Kidney epithelial cell (primary cell): Measurements from ENCODE around the gene QKI. TPM values are rescaled to one million over a fixed set of nuclear protein-coding genes. Genes with fewer than 3 reads are reported as not detected.

ENCODE experiments used
- DNase-seq: peaks from one replicate; pipeline ENCODE4 v3.0.0-alpha.2; 2010; ENCODE audit warnings: low read depth
- H3K27me3 ChIP-seq: 2 replicates; pipeline ENCODE4 v1.6.0; 2011; ENCODE audit warnings: low read length; ENCODE audit not compliant: control insufficient read depth, insufficient read depth
- H3K36me3 ChIP-seq: 2 replicates; pipeline ENCODE4 v1.5.1; 2011; ENCODE audit warnings: low read length; ENCODE audit not compliant: control insufficient read depth, insufficient read depth
- H3K4me3 ChIP-seq: 2 replicates; pipeline ENCODE4 v1.5.1; 2011; ENCODE audit warnings: low read depth, mild to moderate bottlenecking, control low read depth, low read length
- CTCF ChIP-seq: IDR thresholded peaks from 2 replicates; pipeline ENCODE4 v1.5.1; 2011; ENCODE audit warnings: mild to moderate bottlenecking, moderate library complexity, low read length, control low read depth, inconsistent platforms; ENCODE audit not compliant: insufficient read depth, poor library complexity, severe bottlenecking
- total RNA-seq: library from RNA; depleted of rRNA; stranded (reverse); fragments of >200 nt; gene quantifications from 2 replicates; pipeline ENCODE4 v1.2.3, GENCODE V29; 2015

The QKI gene
- total RNA-seq, 1 donor from 2014 or later, result 173 TPM

- no peak for DNase-seq
- Histone ChIP-seq H3K27me3 (no peaks in the 10 kb centered on the region), H3K4me3 (no peak overlapping the region), H3K36me3 (no peaks in the 10 kb centered on the region)
- no peak for TF ChIP-seq CTCF
Observed at GRCh38 chr6:163527291-163527690, 112.8 kb downstream of the QKI start.

DNA sequence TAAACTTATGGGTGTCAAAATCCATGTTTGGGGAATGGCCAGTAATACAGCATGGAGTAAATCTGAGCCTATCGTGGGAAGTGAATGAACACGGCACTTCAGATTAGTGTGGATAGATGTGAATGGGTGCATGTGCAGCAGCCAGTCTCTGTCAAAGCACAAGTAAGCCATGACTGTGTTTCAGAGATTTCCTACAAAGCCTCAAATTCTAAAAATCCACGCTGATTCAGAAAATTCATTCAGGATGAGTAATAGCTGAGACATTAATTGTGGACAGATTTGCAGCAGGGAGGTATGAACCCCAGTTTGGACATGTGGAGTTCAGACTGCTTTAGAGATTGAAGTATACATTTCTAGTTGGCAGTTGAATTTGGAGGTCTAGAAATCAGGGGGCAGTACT, 115.1 kb downstream of the QKI start:
- no peak overlapping the region for H3K4me3 ChIP-seq
- H3K36me3 ChIP-seq, result no peaks in the 10 kb centered on the region
- DNase-seq, result peak; percentile 50
- no peak for TF ChIP-seq CTCF
- no peaks in the 10 kb centered on the region for H3K27me3 ChIP-seq

DNA sequence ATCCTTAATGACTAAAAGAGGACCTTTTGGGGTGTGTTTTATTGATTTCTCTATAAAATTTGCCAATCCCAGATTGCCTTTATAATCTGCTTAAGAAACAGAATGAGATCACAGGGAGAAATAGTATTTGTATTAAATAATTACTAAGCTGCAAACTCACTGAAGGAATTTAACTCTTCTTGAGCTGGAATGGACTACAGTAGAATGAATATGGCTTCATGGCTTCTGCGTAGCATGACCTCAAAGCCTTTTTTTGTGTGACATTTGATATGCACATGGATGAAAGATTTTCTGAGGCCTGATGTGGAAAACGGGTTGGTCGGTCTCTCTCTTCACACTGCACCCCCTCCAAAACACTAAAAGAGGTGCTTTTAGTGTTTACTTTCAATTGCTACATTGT, 115.9 kb downstream of the QKI start:
- Histone ChIP-seq H3K4me3 (no peak overlapping the region), H3K36me3 (no peaks in the 10 kb centered on the region), H3K27me3 (no peaks in the 10 kb centered on the region)
- no peak for DNase-seq
- TF ChIP-seq CTCF, result no peak

- Histone ChIP-seq H3K36me3 (no peaks in the 10 kb centered on the region), H3K27me3 (no peaks in the 10 kb centered on the region), H3K4me3 (no peak overlapping the region)
- no peak for DNase-seq
- no peak for TF ChIP-seq CTCF
Observed at GRCh38 chr6:163531122-163531521, 116.6 kb downstream of the QKI start.

DNA sequence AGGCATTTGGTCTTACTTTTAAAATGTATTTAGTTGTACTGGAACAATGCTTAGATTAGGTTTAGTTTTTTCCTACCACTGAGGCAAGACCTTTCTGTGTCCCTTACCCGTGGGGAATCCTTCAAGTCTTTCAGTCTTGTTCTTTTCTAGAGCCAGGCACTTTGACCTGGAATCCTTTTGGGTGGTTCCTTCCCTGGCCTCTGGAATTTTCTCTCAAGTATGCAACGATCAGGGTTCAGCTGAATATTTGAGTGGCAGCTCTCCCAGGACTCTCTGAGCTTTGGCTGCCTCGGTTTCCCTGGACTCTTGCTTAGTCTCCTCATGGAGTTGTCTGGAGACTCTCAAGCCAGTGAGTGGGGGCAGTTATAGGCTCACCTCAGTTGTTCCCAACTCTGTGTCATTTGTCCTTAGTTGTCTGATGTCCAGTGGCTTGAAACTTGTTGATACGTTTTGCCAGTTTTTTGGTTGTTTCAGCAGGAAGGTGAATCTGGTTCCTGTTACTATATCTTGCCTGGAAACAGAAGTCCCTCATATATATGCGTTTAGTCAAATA, 118.1 kb downstream of the QKI start:
- no peak for DNase-seq
- TF ChIP-seq CTCF, result no peak
- Histone ChIP-seq H3K36me3 (no peaks in the 10 kb centered on the region), H3K4me3 (no peak overlapping the region), H3K27me3 (no peaks in the 10 kb centered on the region)

DNA sequence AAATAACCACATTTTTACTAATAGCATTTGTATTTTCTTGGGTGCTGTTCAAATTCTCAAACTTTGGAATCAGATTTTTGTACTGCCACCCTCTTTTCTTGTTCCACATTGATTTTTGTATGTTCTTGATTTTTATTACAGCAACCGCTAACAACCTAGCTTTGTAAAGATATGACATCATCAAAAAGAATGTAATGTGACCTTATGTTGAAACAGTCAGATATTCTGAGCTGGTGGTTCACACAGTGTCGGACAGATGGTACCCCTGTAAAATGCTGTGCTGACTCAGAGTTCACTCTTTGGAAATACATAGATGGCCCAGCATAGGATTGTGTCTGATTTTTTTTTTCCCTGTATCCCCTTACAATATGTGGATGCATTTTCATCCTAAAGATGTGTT, 118.9 kb downstream of the QKI start:
- H3K36me3 ChIP-seq, result no peaks in the 10 kb centered on the region
- no peak for TF ChIP-seq CTCF
- DNase-seq, result peak; percentile 74
- no peak overlapping the region for H3K4me3 ChIP-seq
- H3K27me3 ChIP-seq, result no peaks in the 10 kb centered on the region
